Measurements from ENCODE around the gene RANBP3L.

DNA sequence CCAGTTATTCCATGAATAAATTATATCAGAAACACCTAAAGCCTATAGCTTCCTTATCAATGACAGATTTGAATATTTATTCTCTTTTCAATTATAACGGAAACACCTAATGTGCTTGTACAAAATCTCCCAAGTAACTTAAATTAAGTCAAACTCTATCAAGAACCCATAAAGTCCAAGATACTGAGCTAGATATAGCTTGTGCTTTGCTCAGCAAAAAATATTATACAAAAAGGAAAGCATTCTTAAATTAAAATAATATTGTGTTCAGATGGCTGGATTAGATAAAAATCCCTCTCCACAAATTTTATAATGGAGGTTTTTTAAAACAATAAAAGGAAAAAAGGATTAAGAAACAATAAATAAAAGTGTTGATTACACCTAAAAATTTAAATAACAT is 83.7 kb downstream of the RANBP3L start:
- TF ChIP-seq EZH2 (IDR thresholded peaks at IDR 0.05; ENCODE audit: borderline replicate concordance, low read length): no peak
- TF ChIP-seq, protein P1, sequence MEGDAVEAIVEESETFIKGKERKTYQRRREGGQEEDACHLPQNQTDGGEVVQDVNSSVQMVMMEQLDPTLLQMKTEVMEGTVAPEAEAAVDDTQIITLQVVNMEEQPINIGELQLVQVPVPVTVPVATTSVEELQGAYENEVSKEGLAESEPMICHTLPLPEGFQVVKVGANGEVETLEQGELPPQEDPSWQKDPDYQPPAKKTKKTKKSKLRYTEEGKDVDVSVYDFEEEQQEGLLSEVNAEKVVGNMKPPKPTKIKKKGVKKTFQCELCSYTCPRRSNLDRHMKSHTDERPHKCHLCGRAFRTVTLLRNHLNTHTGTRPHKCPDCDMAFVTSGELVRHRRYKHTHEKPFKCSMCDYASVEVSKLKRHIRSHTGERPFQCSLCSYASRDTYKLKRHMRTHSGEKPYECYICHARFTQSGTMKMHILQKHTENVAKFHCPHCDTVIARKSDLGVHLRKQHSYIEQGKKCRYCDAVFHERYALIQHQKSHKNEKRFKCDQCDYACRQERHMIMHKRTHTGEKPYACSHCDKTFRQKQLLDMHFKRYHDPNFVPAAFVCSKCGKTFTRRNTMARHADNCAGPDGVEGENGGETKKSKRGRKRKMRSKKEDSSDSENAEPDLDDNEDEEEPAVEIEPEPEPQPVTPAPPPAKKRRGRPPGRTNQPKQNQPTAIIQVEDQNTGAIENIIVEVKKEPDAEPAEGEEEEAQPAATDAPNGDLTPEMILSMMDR (conservative IDR thresholded peaks at IDR 0.05 in 1 of 2, IDR thresholded peaks at IDR 0.05 in 1 of 2; ENCODE audit: extremely low read depth in 1 of 2, insufficient read depth in 1 of 2, low read depth in 1 of 2, low read length in 2 of 2): no peak
